LNCAP (cell line): Measurements from ENCODE around the gene RBM4.

Experiments used
- CTCF ChIP-seq: fragments of 450-650 bp; IDR thresholded peaks from 2 replicates; pipeline ENCODE4 v1.5.1; 2017; ENCODE audit warnings: mild to moderate bottlenecking

The RBM4 gene

GRCh38 chr11:66625752-66626149 lies 12.8 kb upstream of the RBM4 start:
- no peak for TF ChIP-seq CTCF

GRCh38 chr11:66626382-66626781 lies 12.1 kb upstream of the RBM4 start:
- no peak for TF ChIP-seq CTCF

GRCh38 chr11:66626926-66627325 lies 11.6 kb upstream of the RBM4 start:
- TF ChIP-seq CTCF, result no peak

DNA sequence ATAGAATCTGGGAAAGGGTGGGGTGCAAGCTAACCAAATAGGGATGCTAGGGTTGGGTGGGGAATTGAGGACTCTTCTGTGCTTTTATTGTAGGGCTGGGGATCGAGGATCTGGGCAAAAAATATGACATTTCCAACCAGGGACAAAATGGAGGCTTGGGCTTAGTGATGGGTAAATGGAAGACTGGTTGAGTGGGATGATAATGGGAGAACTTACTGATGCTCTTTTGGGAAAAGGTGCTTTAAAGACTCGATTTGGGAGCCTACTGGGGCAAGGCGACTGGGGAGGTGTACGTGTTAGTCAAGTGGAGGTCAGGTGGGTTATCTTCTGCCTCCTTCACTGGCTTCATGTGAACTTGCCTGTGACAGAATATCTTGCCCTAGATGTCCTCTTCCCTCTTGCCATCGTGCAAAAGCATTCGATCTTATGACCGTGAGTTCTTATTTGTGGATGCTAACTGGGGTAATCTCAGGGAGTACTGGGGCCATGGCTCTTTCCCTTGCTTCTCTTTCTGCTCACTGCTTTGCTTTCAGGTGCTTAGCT lies 10.4 kb upstream of the RBM4 start:
- no peak for TF ChIP-seq CTCF

DNA sequence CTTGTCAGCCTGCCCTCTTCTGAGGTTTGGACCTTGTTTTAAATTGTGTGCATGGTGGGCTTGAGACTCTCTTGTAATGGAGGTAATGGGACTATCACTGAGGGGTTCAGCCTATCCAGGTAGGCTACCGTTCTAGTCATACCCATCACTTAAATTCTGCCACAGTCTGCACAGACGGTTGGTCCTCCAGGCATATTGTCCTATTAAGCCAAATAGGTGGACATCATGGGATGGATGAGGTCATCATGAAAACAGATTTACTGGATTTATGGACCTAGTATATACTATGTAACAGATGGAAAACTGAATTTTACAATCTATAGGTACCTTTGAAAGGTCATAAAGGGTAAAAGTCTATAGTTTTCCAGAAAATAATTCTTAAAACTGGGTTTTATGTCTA lies 9.1 kb upstream of the RBM4 start:
- no peak for TF ChIP-seq CTCF

- no peak for TF ChIP-seq CTCF
Observed at GRCh38 chr11:66631883-66632282, 6.6 kb upstream of the RBM4 start.

GRCh38 chr11:66632952-66633351 lies 5.6 kb upstream of the RBM4 start:
- no peak for TF ChIP-seq CTCF

DNA sequence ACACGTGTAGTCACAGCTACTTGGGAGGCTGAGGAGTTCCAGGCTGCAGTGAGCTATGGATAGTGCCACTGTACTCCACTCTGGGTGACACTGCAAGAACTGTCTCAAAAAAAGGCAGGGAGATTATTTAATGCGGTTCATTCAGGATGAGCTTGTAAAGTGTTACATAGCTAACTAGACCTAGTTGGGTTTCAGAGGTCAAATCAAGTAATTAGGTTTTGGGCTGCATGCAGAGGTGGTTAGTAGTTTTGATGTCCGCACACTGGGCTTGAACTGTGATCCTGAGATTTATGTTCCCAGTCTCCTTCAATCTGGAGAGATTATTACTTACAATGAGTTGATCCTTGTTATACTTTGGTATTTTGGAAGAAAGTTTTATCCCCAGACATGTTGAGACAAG lies 2.1 kb upstream of the RBM4 start:
- TF ChIP-seq CTCF, result no peak
